ENCODE data around the gene ZPBP2. TPM values are rescaled to one million over a fixed set of nuclear protein-coding genes. Genes with fewer than 3 reads are reported as not detected.

Gene ZPBP2
- total and polyA plus RNA-seq, 2 of the 13 experiments (the other 11 are each of a cell fraction or from before 2014, with no cell fraction given), result not detected

DNA sequence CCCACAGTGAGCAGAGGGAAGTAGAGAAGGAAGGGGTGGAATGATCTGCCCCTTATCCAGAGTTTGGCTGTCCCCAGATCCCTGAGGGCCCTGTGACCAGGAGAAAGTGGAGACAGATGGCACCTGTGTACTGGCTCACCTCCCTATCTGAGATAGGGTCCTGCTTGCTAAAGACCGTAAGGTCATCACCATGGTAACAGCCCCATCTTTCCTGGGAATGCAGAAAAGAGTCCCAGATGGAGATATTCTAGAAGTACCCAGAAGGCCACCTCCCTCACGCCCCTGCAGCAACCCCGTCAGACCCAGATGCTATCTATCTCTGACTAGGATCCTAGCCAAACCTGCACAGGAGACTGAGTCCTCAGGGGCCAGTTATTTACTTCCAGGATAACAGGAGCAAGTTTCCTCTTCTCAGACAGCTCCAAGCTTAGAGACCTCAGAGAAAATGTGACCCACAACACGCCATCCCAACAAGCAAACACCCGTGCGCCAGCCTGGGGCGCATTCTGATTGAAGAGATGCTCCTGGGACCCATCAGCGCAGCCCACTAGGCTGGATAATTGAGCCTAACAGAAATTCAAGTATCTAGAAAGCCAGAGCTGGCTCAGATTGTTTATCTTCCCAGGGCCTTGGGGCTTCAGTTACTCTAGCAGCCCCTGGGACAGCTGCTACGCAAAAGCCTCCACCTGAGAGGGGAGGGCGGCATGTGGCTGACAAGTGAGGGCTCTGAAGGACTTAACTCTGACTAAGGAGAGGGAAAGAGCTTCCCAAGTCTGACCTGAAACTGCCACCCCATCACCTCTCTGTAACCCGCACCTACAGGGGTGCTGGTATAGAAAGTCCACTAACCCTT, 57.5 kb downstream of the ZPBP2 start (continued):
- TF ChIP-seq, protein P1, sequence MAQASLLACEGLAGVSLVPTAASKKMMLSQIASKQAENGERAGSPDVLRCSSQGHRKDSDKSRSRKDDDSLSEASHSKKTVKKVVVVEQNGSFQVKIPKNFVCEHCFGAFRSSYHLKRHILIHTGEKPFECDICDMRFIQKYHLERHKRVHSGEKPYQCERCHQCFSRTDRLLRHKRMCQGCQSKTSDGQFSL (CRISPR knock-in tag; IDR thresholded peaks at IDR 0.05), result no peak
- TF ChIP-seq ZBTB20 (CRISPR knock-in tag; IDR thresholded peaks at IDR 0.05; ENCODE audit: borderline replicate concordance, low read depth), result 0 out of 2 replicates have a peak, but pooled peaks have one; percentile 22
- no peak for TF ChIP-seq NFIC (IDR thresholded peaks at IDR 0.05; ENCODE audit: low read length)
- no peak for TF ChIP-seq ZFY (CRISPR knock-in tag; IDR thresholded peaks at IDR 0.05)
- no peak for TF ChIP-seq BCLAF1 (IDR thresholded peaks at IDR 0.05)
- no peak for TF ChIP-seq ZNF607 (CRISPR knock-in tag; IDR thresholded peaks at IDR 0.05; ENCODE audit: borderline replicate concordance)
- no peak for TF ChIP-seq ZFP36 (IDR thresholded peaks at IDR 0.05; ENCODE audit: borderline replicate concordance, low read depth, low read length, partially characterized antibody)
- no peak for TF ChIP-seq ZNF460 (CRISPR knock-in tag; IDR thresholded peaks at IDR 0.05; ENCODE audit: borderline replicate concordance)
- TF ChIP-seq ZNF639 (CRISPR knock-in tag; conservative IDR thresholded peaks at IDR 0.05), result no peak
- TF ChIP-seq ZNF629 (CRISPR knock-in tag; conservative IDR thresholded peaks at IDR 0.05), result no peak
- no peak for TF ChIP-seq ZNF225 (CRISPR knock-in tag; IDR thresholded peaks at IDR 0.05)
- no peak for TF ChIP-seq ZNF775 (CRISPR knock-in tag; IDR thresholded peaks at IDR 0.05; ENCODE audit: borderline replicate concordance)
- TF ChIP-seq JUNB (CRISPR knock-in tag; IDR thresholded peaks at IDR 0.05; ENCODE audit: borderline replicate concordance), result no peak
- TF ChIP-seq RXRA (CRISPR knock-in tag; IDR thresholded peaks at IDR 0.05), result no peak
- TF ChIP-seq KDM2A (CRISPR knock-in tag; IDR thresholded peaks at IDR 0.05; ENCODE audit: borderline replicate concordance, low read depth), result no peak
- no peak for TF ChIP-seq XRCC5 (optimal IDR thresholded peaks at IDR 0.05; ENCODE audit: low read length)
- TF ChIP-seq ZNF672 (CRISPR knock-in tag; IDR thresholded peaks at IDR 0.05), result no peak
- no peak for TF ChIP-seq THAP9 (CRISPR knock-in tag; IDR thresholded peaks at IDR 0.05; ENCODE audit: borderline replicate concordance)
- no peak for TF ChIP-seq DR1 (CRISPR knock-in tag; IDR thresholded peaks at IDR 0.05)
- TF ChIP-seq CAMTA2 (CRISPR knock-in tag; IDR thresholded peaks at IDR 0.05; ENCODE audit: borderline replicate concordance), result 0 out of 2 replicates have a peak, but pooled peaks have one; percentile 9
- TF ChIP-seq MXD4 (CRISPR knock-in tag; IDR thresholded peaks at IDR 0.05), result peak; percentile 3; the same call in 1 of the 2 replicates
- TF ChIP-seq TBP (CRISPR knock-in tag; IDR thresholded peaks at IDR 0.05), result no peak
- no peak for TF ChIP-seq FOXC1 (CRISPR knock-in tag; IDR thresholded peaks at IDR 0.05; ENCODE audit: borderline replicate concordance)
